NCI-H187 treated with DMSO at 0.1 percent for 48 hours (cell line): ENCODE data around the gene MYO1D.

ENCODE experiments used
- DNase-seq: peaks from one replicate; lab custom pipeline; 2025; lab: John Stamatoyannopoulos, UW

MYO1D gene

DNA sequence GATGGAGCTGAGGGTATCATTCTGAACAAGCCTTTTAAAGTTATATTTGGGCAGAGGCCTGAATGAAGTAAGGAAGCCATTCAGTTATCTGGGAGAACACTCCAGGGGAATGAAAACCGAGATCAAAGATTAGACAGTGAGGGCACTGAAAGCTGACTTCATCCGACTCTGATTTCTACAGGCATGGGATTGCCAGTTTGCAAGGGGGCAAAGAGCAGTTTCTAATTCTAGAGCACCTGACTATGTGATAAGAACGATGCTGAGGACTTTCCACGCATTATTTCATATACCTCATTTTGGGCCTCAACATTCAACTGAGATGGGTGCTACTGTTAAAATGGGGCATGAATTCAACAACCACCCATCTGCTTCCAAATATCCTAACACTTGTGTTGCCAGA lies 254.4 kb downstream of the MYO1D start:
- no peak for DNase-seq

- no peak for DNase-seq
These were observed 255.2 kb downstream of the MYO1D start for GRCh38 chr17:32621612-32622312.

DNA sequence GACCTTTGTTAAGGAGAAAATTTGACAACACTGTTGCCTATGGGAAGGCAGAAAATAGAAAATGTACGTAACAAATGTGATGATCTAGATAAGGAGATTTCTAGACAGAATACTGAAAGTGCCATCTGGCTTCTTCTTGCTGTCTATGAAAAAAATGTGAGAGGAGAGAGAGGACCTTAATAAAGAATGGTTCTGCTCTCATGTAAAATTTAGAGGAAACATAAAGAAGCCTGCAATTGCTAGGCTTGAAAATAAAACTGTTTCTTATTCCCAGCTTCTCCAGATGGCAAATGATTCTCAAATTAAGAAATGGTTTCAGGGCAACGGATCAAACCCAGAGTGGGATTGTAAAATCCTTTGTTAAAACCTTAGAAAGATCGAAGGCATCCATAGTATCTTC lies 261.6 kb downstream of the MYO1D start:
- DNase-seq: no peak

DNA sequence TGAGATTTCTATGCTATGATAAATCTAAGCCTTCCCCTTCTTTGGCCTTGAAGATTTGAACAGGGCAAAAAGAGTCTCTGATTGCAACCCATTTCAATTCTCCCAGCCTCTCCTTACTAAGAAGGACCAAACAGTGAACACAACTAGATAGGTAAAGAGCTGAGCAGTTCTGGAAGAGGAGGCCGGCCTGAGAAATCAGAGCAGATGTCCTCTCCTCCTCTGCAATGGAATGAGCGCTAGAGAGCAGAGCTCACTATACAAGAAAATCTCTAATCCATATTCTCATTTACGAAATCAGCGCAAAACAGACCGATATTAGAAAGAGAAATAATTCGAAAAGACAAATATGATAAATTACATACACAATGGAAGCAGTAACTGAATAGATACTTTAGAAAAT lies 266.0 kb downstream of the MYO1D start:
- DNase-seq: no peak

DNA sequence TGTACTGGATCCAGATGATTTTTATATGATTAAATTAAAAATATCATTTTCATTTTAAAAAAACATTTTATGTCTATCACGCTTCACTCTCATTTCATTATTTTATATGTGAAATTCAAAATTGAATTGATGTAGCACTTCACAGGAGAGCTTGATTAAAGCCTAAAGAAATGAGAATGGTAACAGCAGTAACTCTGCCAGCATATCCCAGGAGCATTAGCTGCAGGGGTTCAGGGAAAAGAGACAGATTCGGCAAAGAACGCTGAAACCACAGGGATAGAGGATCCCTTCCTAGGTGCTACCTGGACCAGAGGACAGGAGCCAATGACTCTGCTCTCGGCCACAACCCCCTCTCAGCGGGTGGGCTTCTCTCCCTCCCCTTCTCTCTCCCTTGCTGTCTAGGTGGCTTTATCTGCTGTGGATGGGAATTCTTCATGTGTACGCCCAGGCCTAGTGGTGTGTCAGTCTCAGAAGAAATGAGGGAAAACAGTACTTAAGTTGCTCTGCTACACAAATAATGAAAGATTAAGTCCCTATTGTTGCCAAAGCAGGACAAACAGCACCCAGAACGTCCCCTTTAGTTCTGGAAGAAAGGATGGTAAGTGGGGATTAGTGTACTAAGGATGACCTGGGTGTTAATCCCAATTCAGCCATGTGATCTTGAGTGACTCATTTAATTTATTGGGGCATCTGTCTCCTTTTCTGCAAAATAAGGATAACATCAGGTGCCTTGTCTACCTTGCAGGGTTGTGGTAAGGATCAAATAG lies 266.9 kb downstream of the MYO1D start:
- no peak for DNase-seq

- DNase-seq: no peak
These were observed 267.8 kb downstream of the MYO1D start for GRCh38 chr17:32609085-32609484.

- DNase-seq: no peak
These were observed 268.7 kb downstream of the MYO1D start for GRCh38 chr17:32608267-32608666.

GRCh38 chr17:32604966-32605365 lies 272.0 kb downstream of the MYO1D start:
- DNase-seq: no peak

DNA sequence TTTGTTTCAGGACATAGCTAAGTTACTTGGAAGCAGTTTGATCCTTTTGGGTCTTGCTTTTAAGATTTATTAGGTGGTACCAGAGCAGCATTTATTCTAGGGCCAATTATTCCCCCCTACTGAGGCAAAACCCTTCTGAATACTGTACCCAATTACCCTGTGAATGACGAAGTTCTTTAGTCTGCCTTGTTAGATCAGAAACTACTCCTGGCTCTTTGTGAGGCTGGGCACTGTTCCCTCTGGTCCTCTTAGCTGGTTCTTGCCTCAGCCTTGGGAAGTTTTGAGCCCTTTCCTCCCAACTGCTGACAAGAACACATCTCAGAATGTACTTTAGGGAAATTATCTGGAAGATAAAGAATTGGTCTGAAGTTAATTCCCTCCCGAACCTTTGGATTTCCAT lies 274.5 kb downstream of the MYO1D start:
- no peak for DNase-seq

GRCh38 chr17:32601866-32602265 lies 275.1 kb downstream of the MYO1D start:
- DNase-seq: no peak

GRCh38 chr17:32596628-32597027 lies 280.3 kb downstream of the MYO1D start:
- DNase-seq: no peak

DNA sequence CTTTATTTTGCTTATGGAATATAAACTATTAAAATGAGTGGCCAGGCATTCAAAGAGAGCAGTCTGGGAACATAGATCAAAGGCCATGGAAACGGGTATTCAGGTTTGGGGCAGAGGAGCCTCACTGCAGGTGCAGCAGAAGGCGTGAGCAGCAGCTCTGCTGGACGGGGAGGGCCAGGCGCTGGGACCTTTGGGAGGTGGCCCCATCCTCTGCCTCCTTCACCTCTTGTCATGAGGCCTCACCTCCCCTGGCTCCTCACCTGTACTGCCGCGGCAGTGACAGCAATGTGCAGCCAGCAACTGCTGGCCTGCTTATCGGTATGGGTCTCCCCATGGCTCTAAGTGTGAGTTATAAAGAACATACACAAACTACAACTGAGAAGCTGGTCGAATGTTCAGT lies 280.7 kb downstream of the MYO1D start:
- no peak for DNase-seq

- DNase-seq: no peak
These were observed 283.9 kb downstream of the MYO1D start for GRCh38 chr17:32593003-32593402.

GRCh38 chr17:32591405-32591804 lies 285.5 kb downstream of the MYO1D start:
- DNase-seq: no peak

- DNase-seq: peak; percentile 60
These were observed 285.9 kb downstream of the MYO1D start for GRCh38 chr17:32590974-32591373.

- no peak for DNase-seq
These were observed 287.9 kb downstream of the MYO1D start for GRCh38 chr17:32588982-32589381.

DNA sequence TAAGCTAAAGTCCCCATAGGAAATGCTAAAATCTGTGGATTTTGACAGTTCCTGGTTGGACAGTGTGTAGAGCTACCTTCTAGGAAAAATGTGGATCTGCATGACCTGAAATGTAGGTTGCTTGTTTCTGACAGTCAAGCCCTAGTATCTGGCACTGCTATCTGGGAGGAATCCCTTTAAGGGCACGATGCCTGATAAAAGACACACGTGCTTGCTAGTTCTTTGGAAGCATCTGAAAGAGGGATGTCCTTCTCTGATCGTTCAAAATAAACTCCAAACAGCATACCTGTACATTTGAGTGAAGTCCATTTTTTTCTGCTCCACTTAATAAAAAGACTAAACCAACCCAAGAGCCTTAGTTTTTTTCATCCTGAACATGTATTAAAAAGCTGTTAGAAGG lies 288.8 kb downstream of the MYO1D start:
- DNase-seq: no peak

GRCh38 chr17:32586666-32587065 lies 290.3 kb downstream of the MYO1D start:
- no peak for DNase-seq

DNA sequence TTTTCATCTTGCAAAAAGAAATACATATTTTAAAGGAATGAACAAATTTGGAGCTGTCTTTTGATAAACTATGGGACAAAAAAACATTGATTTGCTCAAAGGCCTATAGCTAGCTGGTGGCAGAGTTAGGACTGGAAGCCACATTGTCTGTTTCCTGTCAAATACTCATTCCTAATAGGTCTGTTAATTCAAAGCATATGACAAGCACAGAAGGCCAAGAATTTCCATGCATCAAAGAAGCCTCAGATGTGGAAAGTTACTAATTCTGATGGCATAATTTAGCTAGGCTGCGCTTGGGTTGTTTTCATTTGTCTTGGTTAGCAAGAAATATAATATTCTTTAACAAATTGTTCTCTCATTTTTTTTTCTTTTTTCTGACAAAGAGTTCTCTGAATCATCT lies 292.1 kb downstream of the MYO1D start:
- no peak for DNase-seq

- no peak for DNase-seq
These were observed 293.9 kb downstream of the MYO1D start for GRCh38 chr17:32583053-32583452.

DNA sequence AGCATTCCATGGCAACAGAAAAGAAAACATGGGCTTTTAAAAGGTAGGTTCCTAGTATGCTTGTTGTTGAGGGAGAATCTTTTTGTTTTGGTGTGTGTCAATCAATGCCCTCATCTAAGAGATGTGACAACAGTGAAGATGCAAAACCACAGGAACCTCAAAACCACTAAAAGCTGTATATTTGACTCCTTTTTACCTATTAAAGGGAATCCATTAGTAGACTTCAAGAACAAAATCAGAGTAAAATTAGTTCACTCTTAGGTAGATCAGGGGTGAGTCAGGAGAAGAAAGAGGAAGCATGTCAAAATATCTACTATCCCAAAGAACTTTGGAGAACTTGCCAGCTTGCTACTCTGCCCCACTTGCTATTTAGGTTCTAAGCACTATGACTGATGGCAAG lies 301.1 kb downstream of the MYO1D start:
- DNase-seq: no peak

DNA sequence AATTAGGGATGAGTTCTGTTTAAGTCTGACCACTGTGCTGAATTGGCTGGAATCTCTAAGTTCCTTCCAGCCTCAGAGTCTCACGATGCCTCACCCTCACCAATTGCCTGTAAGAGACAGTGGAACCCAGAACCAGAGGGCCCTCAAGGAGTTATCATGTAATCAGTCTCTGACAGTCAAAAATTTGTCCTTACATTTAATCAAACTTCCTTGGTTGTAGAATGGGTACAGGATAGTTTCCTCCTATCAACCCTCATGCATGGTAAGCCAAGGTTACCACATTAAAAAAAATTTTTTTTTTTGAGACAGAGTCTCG lies 306.9 kb downstream of the MYO1D start:
- DNase-seq: no peak

GRCh38 chr17:32569171-32570080 lies 307.5 kb downstream of the MYO1D start:
- DNase-seq: no peak
